ENCODE results near the gene SEBOX.

DNA sequence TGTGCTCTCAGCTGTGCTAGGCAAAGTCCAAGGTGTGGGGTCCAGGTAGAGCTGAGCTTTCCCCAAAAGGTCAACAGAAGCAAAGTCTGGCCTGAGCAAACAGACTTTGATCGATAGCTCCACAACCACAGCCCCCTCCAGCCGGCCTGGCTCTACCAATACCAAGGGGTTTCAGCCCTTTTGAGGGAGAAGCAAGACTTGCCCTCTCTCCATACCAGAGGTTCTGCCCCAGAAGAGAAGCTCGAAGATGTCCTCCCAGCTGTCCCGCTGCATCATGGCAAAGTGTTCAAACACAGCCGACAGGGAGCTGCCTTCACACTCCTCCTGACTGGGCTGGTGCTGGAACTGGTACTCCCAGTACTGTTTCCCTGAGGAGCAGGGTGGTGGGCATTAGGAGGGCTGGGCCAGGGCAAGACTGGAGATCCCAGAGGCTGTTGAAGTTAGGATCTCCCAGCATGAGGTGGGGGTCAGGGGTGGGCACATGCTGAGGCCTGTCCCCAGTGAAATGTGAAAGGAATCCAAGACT lies 3.4 kb upstream of the SEBOX start:
- no peak for TF ChIP-seq CTCF (IDR thresholded peaks at IDR 0.05)
- no peak for TF ChIP-seq EZH2 (IDR thresholded peaks at IDR 0.05; ENCODE audit: borderline replicate concordance, insufficient read depth, low read depth, low read length, poor library complexity, severe bottlenecking)

Data from B cell (primary cell).